GM23338 (cell line): Measurements from ENCODE around the gene YTHDC2. TPM values are rescaled to one million over a fixed set of nuclear protein-coding genes. Genes with fewer than 3 reads are reported as not detected.

Experiments
- ATAC-seq: fragments of 200-7000 bp; cut with Tn5 transposase; 3 replicates; pipeline ENCODE4 v1.9.1; 2020
- DNase-seq: peaks from one replicate; pipeline ENCODE4 v3.0.0-alpha.2; 2015; ENCODE audit warnings: low spot score
- H2AFZ ChIP-seq: fragments of 200-600 bp; sonication (generic); 2 replicates; pipeline ENCODE4 v1.8.0; 2016; ENCODE audit warnings: antibody characterized with exemption, mild to moderate bottlenecking, moderate library complexity
- H3F3A ChIP-seq: fragments of 200-600 bp; sonication (generic); replicated peaks from 2 replicates; pipeline ENCODE4 v1.8.0; 2017; ENCODE audit warnings: antibody characterized with exemption, mixed run types, low read depth
- H3K27ac ChIP-seq: fragments of 200-600 bp; sonication (generic); 2 replicates; pipeline ENCODE4 v1.6.1; 2016; ENCODE audit warnings: low read depth
- H3K27me3 ChIP-seq: fragments of 200-600 bp; sonication (generic); 2 replicates; pipeline ENCODE4 v1.8.0; 2016; ENCODE audit warnings: mild to moderate bottlenecking, mixed run types, moderate library complexity; ENCODE audit not compliant: insufficient read depth
- H3K36me3 ChIP-seq: fragments of 200-600 bp; sonication (generic); 2 replicates; pipeline ENCODE4 v1.8.0; 2016; ENCODE audit warnings: mild to moderate bottlenecking; ENCODE audit not compliant: insufficient read depth
- H3K4me1 ChIP-seq: fragments of 200-600 bp; sonication (generic); 2 replicates; pipeline ENCODE4 v1.8.0; 2016; ENCODE audit warnings: mild to moderate bottlenecking, moderate library complexity; ENCODE audit not compliant: insufficient read depth
- H3K4me2 ChIP-seq: fragments of 200-600 bp; sonication (generic); 2 replicates; pipeline ENCODE4 v1.7.1; 2017; ENCODE audit warnings: mixed run types
- H3K4me3 ChIP-seq: fragments of 200-600 bp; sonication (generic); 2 replicates; pipeline ENCODE4 v1.6.1; 2016; ENCODE audit warnings: mixed run types
- H3K79me2 ChIP-seq: fragments of 200-600 bp; sonication (generic); replicated peaks from 2 replicates; pipeline ENCODE4 v1.8.0; 2017; ENCODE audit warnings: mild to moderate bottlenecking; ENCODE audit not compliant: insufficient read depth
- H3K9me2 ChIP-seq: fragments of 200-600 bp; sonication (generic); 2 replicates; pipeline ENCODE4 v1.8.0; 2017; ENCODE audit not compliant: insufficient read depth
- H4K20me1 ChIP-seq: fragments of 200-600 bp; sonication (generic); replicated peaks from 2 replicates; pipeline ENCODE4 v1.8.0; 2017; ENCODE audit warnings: mild to moderate bottlenecking; ENCODE audit not compliant: insufficient read depth
- H3K27ac Mint-ChIP-seq: 2 replicates; pipeline ENCODE4 v1.8.0; 2020; ENCODE audit warnings: inconsistent platforms, mild to moderate bottlenecking, moderate library complexity, mixed read lengths
- H3K27me3 Mint-ChIP-seq: 3 replicates; pipeline ENCODE4 v1.8.0; 2022; ENCODE audit warnings: low read depth, mild to moderate bottlenecking, moderate library complexity, mixed read lengths, inconsistent platforms; ENCODE audit not compliant: insufficient read depth, poor library complexity
- H3K36me3 Mint-ChIP-seq: 3 replicates; pipeline ENCODE4 v1.8.0; 2021; ENCODE audit warnings: low read depth, mild to moderate bottlenecking, inconsistent platforms, moderate library complexity, mixed read lengths
- H3K4me1 Mint-ChIP-seq: 3 replicates; pipeline ENCODE4 v1.8.0; 2020; ENCODE audit warnings: mild to moderate bottlenecking, inconsistent platforms, mixed read lengths
- H3K4me3 Mint-ChIP-seq: 3 replicates; pipeline ENCODE4 v1.8.0; 2021; ENCODE audit warnings: moderate library complexity, mild to moderate bottlenecking, inconsistent platforms, mixed read lengths
- H3K9me3 Mint-ChIP-seq: 3 replicates; pipeline ENCODE4 v1.8.0; 2020; ENCODE audit warnings: moderate library complexity, mild to moderate bottlenecking, inconsistent platforms, mixed read lengths
- CREB1 ChIP-seq: fragments of 250-450 bp; sonication (Bioruptor Pico); IDR thresholded peaks from 2 replicates; pipeline ENCODE4 v1.5.0; 2020; ENCODE audit warnings: low read depth, mild to moderate bottlenecking, moderate library complexity
- EZH2 ChIP-seq: fragments of 200-600 bp; sonication (generic); IDR thresholded peaks from one replicate; pipeline ENCODE4 v1.8.0; 2017; ENCODE audit warnings: antibody characterized with exemption, mild to moderate bottlenecking, low read depth; ENCODE audit not compliant: unreplicated experiment
- EZH2phosphoT487 ChIP-seq: fragments of 200-600 bp; sonication (generic); IDR thresholded peaks from one replicate; pipeline ENCODE4 v1.8.1; 2018; ENCODE audit warnings: antibody characterized with exemption; ENCODE audit not compliant: unreplicated experiment
- JUNB ChIP-seq: IDR thresholded peaks from one replicate; pipeline ENCODE4 v1.6.1; 2016; ENCODE audit warnings: antibody characterized with exemption; ENCODE audit not compliant: unreplicated experiment
- NANOG ChIP-seq: IDR thresholded peaks from 2 replicates; pipeline ENCODE4 v1.6.1; 2016; ENCODE audit warnings: antibody characterized with exemption, borderline replicate concordance
- POLR2AphosphoS5 ChIP-seq: IDR thresholded peaks from 2 replicates; pipeline ENCODE4 v1.6.1; 2016; ENCODE audit warnings: antibody characterized with exemption, low read depth
- REST ChIP-seq: IDR thresholded peaks from one replicate; pipeline ENCODE4 v1.6.1; 2018; ENCODE audit warnings: antibody characterized with exemption; ENCODE audit not compliant: unreplicated experiment
- ZNF114 ChIP-seq: fragments of 250-450 bp; sonication (Bioruptor Pico); IDR thresholded peaks from 2 replicates; pipeline ENCODE4 v1.5.0; 2020; ENCODE audit warnings: mild to moderate bottlenecking, moderate library complexity
- polyA plus RNA-seq: library from polyadenylated mRNA; unstranded; fragments of >200 nt; fragmentation: Nextera tagmentation; extraction: Ambion mirVana; gene quantifications from 2 replicates; pipeline ENCODE4 v1.2.1, GENCODE V29; 2016
- total RNA-seq: library from RNA; depleted of rRNA; stranded (reverse); fragments of >200 nt; shearing (Covaris generic); gene quantifications from 2 replicates; pipeline ENCODE4 v1.2.3, GENCODE V29; 2014
- TF ChIP-seq, protein P1 (sequence below): IDR thresholded peaks from 2 replicates; pipeline ENCODE4 v1.6.1; 2016; ENCODE audit warnings: antibody characterized with exemption

Gene YTHDC2
- total and polyA plus RNA-seq, 2 experiments from 2014 or later: 19.9 to 33.9 TPM

DNA sequence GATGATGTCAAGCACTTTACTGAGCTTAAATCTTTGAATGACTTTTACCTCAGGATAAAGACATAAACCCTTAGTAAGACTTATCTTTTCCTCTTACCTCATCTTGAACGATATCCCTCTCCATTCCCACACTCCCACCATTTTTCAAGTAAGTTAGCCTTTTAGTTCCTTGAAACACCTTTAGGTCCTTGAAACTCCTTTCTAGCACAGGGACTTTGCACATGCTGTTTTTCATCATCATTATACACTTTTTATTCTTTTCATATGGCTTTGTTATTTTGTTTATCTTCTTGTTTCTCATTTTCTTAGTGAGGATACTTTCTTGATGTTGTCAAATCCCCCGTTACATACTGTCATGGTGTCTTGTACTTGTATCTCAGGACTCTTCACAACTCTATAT lies 24.8 kb downstream of the YTHDC2 start:
- H3F3A ChIP-seq: no peaks in the 10 kb centered on the region

GRCh38 chr5:113546703-113547183 lies 33.2 kb downstream of the YTHDC2 start:
- DNase-seq: no peak
- ATAC-seq: no peak
- Mint-ChIP-seq H3K4me1 (no peaks in the 10 kb centered on the region), H3K36me3 (peaks cover 22% of the 10 kb centered on the region; the same call in 2 of the 3 replicates), H3K27ac (no peak overlapping the region), H3K9me3 (no peaks in the 10 kb centered on the region), H3K4me3 (no peak overlapping the region), H3K27me3 (peaks cover 3% of the 10 kb centered on the region)
- Histone ChIP-seq H3F3A (no peaks in the 10 kb centered on the region), H3K4me2 (no peak overlapping the region), H2AFZ (no peak overlapping the region), H3K4me3 (no peak overlapping the region), H4K20me1 (no peaks in the 10 kb centered on the region), H3K27me3 (no peaks in the 10 kb centered on the region), H3K36me3 (peaks cover 14% of the 10 kb centered on the region), H3K27ac (no peak overlapping the region), H3K4me1 (no peaks in the 10 kb centered on the region), H3K79me2 (no peaks in the 10 kb centered on the region), H3K9me2 (no peaks in the 10 kb centered on the region)
- TF ChIP-seq JUNB (no peak), ZNF114 (CRISPR knock-in tag) (no peak), POLR2AphosphoS5 (no peak), CREB1 (CRISPR knock-in tag) (no peak)
- TF ChIP-seq, protein P1, sequence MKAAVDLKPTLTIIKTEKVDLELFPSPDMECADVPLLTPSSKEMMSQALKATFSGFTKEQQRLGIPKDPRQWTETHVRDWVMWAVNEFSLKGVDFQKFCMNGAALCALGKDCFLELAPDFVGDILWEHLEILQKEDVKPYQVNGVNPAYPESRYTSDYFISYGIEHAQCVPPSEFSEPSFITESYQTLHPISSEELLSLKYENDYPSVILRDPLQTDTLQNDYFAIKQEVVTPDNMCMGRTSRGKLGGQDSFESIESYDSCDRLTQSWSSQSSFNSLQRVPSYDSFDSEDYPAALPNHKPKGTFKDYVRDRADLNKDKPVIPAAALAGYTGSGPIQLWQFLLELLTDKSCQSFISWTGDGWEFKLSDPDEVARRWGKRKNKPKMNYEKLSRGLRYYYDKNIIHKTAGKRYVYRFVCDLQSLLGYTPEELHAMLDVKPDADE: no peak

More for the DNA sequence above, 24.8 kb downstream of the YTHDC2 start:
- Histone ChIP-seq H4K20me1 (no peaks in the 10 kb centered on the region), H2AFZ (no peak overlapping the region), H3K9me2 (no peaks in the 10 kb centered on the region), H3K4me1 (no peaks in the 10 kb centered on the region; the same call in 1 of the 2 replicates), H3K4me3 (no peak overlapping the region), H3K27ac (no peak overlapping the region), H3K36me3 (peaks cover 9% of the 10 kb centered on the region), H3K79me2 (no peaks in the 10 kb centered on the region), H3K4me2 (no peak overlapping the region), H3K27me3 (no peaks in the 10 kb centered on the region)
- Mint-ChIP-seq H3K36me3 (peaks cover 39% of the 10 kb centered on the region), H3K27ac (no peak overlapping the region), H3K27me3 (no peaks in the 10 kb centered on the region), H3K4me1 (peaks cover 10% of the 10 kb centered on the region), H3K4me3 (no peak overlapping the region), H3K9me3 (0 out of 3 replicates have a peak, but pooled peaks cover 2% of the 10 kb centered on the region)
- TF ChIP-seq, protein P1: no peak
- no peak for TF ChIP-seq POLR2AphosphoS5
- TF ChIP-seq JUNB: no peak
- TF ChIP-seq NANOG: no peak
- no peak for TF ChIP-seq EZH2
- TF ChIP-seq ZNF114 (CRISPR knock-in tag): no peak
- TF ChIP-seq EZH2phosphoT487: no peak
- no peak for TF ChIP-seq REST
- DNase-seq (no peak), ATAC-seq (no peak)
